Liver (tissue), 9 donors: ENCODE data around the gene TMPRSS2. TPM values are rescaled to one million over a fixed set of nuclear protein-coding genes. Genes with fewer than 3 reads are reported as not detected.
A peak's percentile ranks its signal among the peaks of the same experiment; 100 is the strongest.

Experiments
- DNase-seq: peaks from one replicate; pipeline ENCODE4 v3.0.0-alpha.2; 2017; ENCODE audit warnings: low spot score
- H3K27ac ChIP-seq, 2 donors: one replicate each; pipeline ENCODE4 v1.7.0; 2013; ENCODE audit warnings: inconsistent platforms in 2 of 2, low read length in 2 of 2, control low read depth in 1 of 2, low read depth in 1 of 2, mild to moderate bottlenecking in 1 of 2
- H3K27me3 ChIP-seq, 4 donors: one replicate each; pipeline versions ENCODE4 v1.6.1 to v1.7.0; 2013; ENCODE audit warnings: low read length in 3 of 4, inconsistent platforms in 1 of 4, mild to moderate bottlenecking in 1 of 4, moderate library complexity in 1 of 4; ENCODE audit not compliant: control insufficient read depth in 4 of 4, insufficient read depth in 4 of 4
- H3K36me3 ChIP-seq, 4 donors: one replicate each; pipeline versions ENCODE4 v1.6.1 to v1.7.0; 2013; ENCODE audit warnings: low read length in 3 of 4, mild to moderate bottlenecking in 3 of 4, low read depth in 1 of 4, moderate library complexity in 1 of 4; ENCODE audit not compliant: control insufficient read depth in 4 of 4, insufficient read depth in 3 of 4
- H3K4me1 ChIP-seq, 4 donors: one replicate each; pipeline versions ENCODE4 v1.6.1 to v1.7.0; 2013; ENCODE audit warnings: low read length in 3 of 4, mild to moderate bottlenecking in 3 of 4, moderate library complexity in 1 of 4; ENCODE audit not compliant: control insufficient read depth in 4 of 4, insufficient read depth in 4 of 4
- H3K4me3 ChIP-seq, 3 donors: one replicate each; pipeline versions ENCODE4 v1.6.1 to v1.7.0; 2013; ENCODE audit warnings: low read length in 3 of 3, control low read depth in 1 of 3, low read depth in 1 of 3, mild to moderate bottlenecking in 1 of 3
- H3K9ac ChIP-seq, 2 donors: one replicate each; pipeline ENCODE4 v1.7.0; 2013; ENCODE audit warnings: low read length in 2 of 2, mild to moderate bottlenecking in 2 of 2, moderate library complexity in 2 of 2, control low read depth in 1 of 2, low read depth in 1 of 2
- H3K9me3 ChIP-seq, 4 donors: one replicate each; pipeline versions ENCODE4 v1.6.1 to v1.7.0; 2013; ENCODE audit warnings: low read length in 3 of 4; ENCODE audit not compliant: control insufficient read depth in 4 of 4
- ATF3 ChIP-seq: IDR thresholded peaks from 2 replicates; pipeline ENCODE4 v1.6.1; 2016; ENCODE audit warnings: antibody characterized with exemption
- CTCF ChIP-seq: fragments of 150-350 bp; IDR thresholded peaks from 2 replicates; pipeline ENCODE4 v1.5.1; 2017; ENCODE audit warnings: improper control_type of control experiment, low read depth, low read length; ENCODE audit not compliant: missing input control
- EGR1 ChIP-seq, 2 donors: IDR thresholded peaks; 2 replicates each; pipeline ENCODE4 v1.6.1; 2016 to 2018; ENCODE audit warnings: antibody characterized with exemption in 2 of 2, low read depth in 2 of 2
- FOXA1 ChIP-seq: IDR thresholded peaks from 2 replicates; pipeline ENCODE4 v1.6.1; 2016; ENCODE audit warnings: antibody characterized with exemption
- FOXA2 ChIP-seq: IDR thresholded peaks from 2 replicates; pipeline ENCODE4 v1.6.1; 2016; ENCODE audit warnings: antibody characterized with exemption
- GABPA ChIP-seq, 2 donors: IDR thresholded peaks in 1 of 2; conservative IDR thresholded peaks in 1 of 2; 2 replicates each; pipeline ENCODE4 v1.6.1; 2016; ENCODE audit warnings: antibody characterized with exemption in 2 of 2, mild to moderate bottlenecking in 1 of 2, moderate library complexity in 1 of 2
- HNF4A ChIP-seq, 2 donors: conservative IDR thresholded peaks; 2 replicates each; pipeline ENCODE4 v1.6.1; 2016; ENCODE audit warnings: antibody characterized with exemption in 2 of 2, mild to moderate bottlenecking in 2 of 2
- HNF4G ChIP-seq: IDR thresholded peaks from 2 replicates; pipeline ENCODE4 v1.6.1; 2016; ENCODE audit warnings: antibody characterized with exemption
- JUND ChIP-seq, 2 donors: IDR thresholded peaks; 2 replicates each; pipeline ENCODE4 v1.6.1; 2016; ENCODE audit warnings: antibody characterized with exemption in 2 of 2
- MAX ChIP-seq: IDR thresholded peaks from 2 replicates; pipeline ENCODE4 v1.6.1; 2016; ENCODE audit warnings: antibody characterized with exemption
- NR2F2 ChIP-seq: IDR thresholded peaks from 2 replicates; pipeline ENCODE4 v1.6.1; 2016; ENCODE audit warnings: antibody characterized with exemption
- RAD21 ChIP-seq, 2 donors: IDR thresholded peaks; 2 replicates each; pipeline ENCODE4 v1.6.1; 2016; ENCODE audit warnings: antibody characterized with exemption in 2 of 2, mild to moderate bottlenecking in 2 of 2
- REST ChIP-seq: IDR thresholded peaks from 2 replicates; pipeline ENCODE4 v1.6.1; 2016; ENCODE audit warnings: antibody characterized with exemption, mild to moderate bottlenecking
- RXRA ChIP-seq, 2 donors: IDR thresholded peaks; 2 replicates each; pipeline ENCODE4 v1.6.1; 2017 to 2018; ENCODE audit warnings: antibody characterized with exemption in 2 of 2, mild to moderate bottlenecking in 1 of 2
- SP1 ChIP-seq: IDR thresholded peaks from 2 replicates; pipeline ENCODE4 v1.6.1; 2018; ENCODE audit warnings: antibody characterized with exemption, mild to moderate bottlenecking
- TAF1 ChIP-seq: conservative IDR thresholded peaks from 2 replicates; pipeline ENCODE4 v1.6.1; 2016; ENCODE audit warnings: antibody characterized with exemption, mild to moderate bottlenecking
- YY1 ChIP-seq: IDR thresholded peaks from 2 replicates; pipeline ENCODE4 v1.6.1; 2016; ENCODE audit warnings: antibody characterized with exemption, mild to moderate bottlenecking
- ZBTB33 ChIP-seq: IDR thresholded peaks from 2 replicates; pipeline ENCODE4 v1.6.1; 2016; ENCODE audit warnings: antibody characterized with exemption
- WGBS: extraction: QIAGEN DNeasy Blood & Tissue Kit; methylation state at CpG from one replicate; pipeline ENCODE4 v1.1.7; 2013; 5-methylcytosine and 5-hydroxymethylcytosine counted together
- polyA plus RNA-seq, 2 donors: library from polyadenylated mRNA; stranded (reverse) in 1 of 2; unstranded in 1 of 2; fragments of 200-250 nt in 1 of 2; fragments of >200 nt in 1 of 2; fragmentation: Nextera tagmentation in 1 of 2; extraction: Ambion mirVana in 1 of 2; gene quantifications; one replicate each; pipeline versions ENCODE4 v1.2.1 to v1.2.3, GENCODE V29; 2013 to 2015
- total RNA-seq, 2 donors: library from RNA; depleted of rRNA; stranded (reverse); fragments of >200 nt; gene quantifications; one replicate each; pipeline ENCODE4 v1.2.3, GENCODE V29; 2014
- donor health status: healthy.
- donor health status: healthy.
- donor health status: healthy.
- donor health status: healthy.
- donor health status: healthy.

Gene TMPRSS2
- total and polyA plus RNA-seq, 4 donors = 0.14 to 32.0 (median 11.4) TPM

GRCh38 chr21:41419921-41420862, 87.8 kb downstream of the TMPRSS2 start:
- peak overlapping the region in 1 of 2 donors; percentile 92 for H3K9ac ChIP-seq
- no peaks in the 10 kb centered on the region for H3K36me3 ChIP-seq
- H3K27me3 ChIP-seq = no peaks in the 10 kb centered on the region
- H3K27ac ChIP-seq = peak overlapping the region; percentile 78 to 94
- H3K4me3 ChIP-seq = peak overlapping the region; percentile 40 to 86 (median 60)
- H3K4me1 ChIP-seq = peaks cover 0 to 3% (median 1%) of the 10 kb centered on the region in 4 donors
- peak; percentile 71 for DNase-seq
- TF ChIP-seq YY1 (peak; percentile 38), RAD21 (IDR thresholded peaks at IDR 0.05) (peak in 1 of 2 donors; percentile 10), FOXA1 (no peak), RXRA (IDR thresholded peaks at IDR 0.05) (peak in 1 of 2 donors; percentile 38), ATF3 (no peak), GABPA (IDR thresholded peaks at IDR 0.05 in 1 of 2, conservative IDR thresholded peaks at IDR 0.05 in 1 of 2) (no peak), ZBTB33 (no peak), CTCF (no peak), NR2F2 (no peak), JUND (IDR thresholded peaks at IDR 0.05) (peak in 1 of 2 donors; percentile 17), HNF4G (no peak), TAF1 (no peak), HNF4A (conservative IDR thresholded peaks at IDR 0.05) (peak; percentile 44 to 51), EGR1 (IDR thresholded peaks at IDR 0.05; ENCODE audit: low read depth in 2 of 2) (peak; percentile 49 to 73), SP1 (peak; percentile 50), MAX (peak; percentile 57), REST (peak; percentile 45), FOXA2 (no peak)
- 4% methylated on average over 54 of the region's 54 CpGs for WGBS
- no peaks in the 10 kb centered on the region for H3K9me3 ChIP-seq
